GM19463 (cell line): ENCODE results near the gene RNLS.
"Not testable (repeated sequence)": the region's sequence is repeated elsewhere in the genome, so short reads cannot be mapped to it uniquely, and the experiment has no call there.

Source experiments
- ATAC-seq: cut with Tn5 transposase; IDR thresholded peaks from one replicate; pipeline ENCODE4 v1.9.1; 2021; ENCODE audit warnings: mild to moderate bottlenecking, moderate library complexity; ENCODE audit not compliant: unreplicated experiment

Gene RNLS

DNA sequence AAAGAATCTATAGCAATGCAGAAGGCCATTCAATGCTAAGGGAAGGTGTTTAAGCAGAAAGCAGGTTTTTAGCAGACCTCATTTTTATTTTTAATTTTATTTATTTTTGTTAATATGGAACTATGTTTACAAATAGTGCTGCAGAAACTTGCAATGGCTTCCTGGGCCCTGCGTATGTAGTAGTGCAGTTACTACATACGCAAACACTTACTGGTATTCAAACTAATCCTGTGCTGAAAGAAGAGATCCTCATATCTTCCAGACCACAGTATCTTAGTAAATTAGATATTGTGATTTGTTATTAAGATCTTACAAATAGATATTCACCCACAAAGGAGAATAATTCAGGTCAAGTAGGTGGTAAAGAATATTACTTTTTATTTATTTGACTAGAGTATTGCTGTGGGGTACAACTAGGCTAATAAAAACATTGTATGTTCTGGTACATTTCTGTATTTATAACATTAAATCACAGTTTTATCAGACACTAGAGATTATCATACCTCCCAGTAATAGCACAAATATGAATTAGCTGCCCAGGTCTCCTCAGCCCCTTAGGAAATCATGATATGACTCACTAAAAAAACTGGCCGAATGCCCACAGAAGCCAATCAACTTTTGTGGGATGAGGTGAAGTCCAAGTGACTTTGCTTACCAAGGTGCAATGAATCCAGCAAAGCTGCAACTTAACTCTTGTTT is 57.6 kb downstream of the RNLS start:
- ATAC-seq, result no peak

DNA sequence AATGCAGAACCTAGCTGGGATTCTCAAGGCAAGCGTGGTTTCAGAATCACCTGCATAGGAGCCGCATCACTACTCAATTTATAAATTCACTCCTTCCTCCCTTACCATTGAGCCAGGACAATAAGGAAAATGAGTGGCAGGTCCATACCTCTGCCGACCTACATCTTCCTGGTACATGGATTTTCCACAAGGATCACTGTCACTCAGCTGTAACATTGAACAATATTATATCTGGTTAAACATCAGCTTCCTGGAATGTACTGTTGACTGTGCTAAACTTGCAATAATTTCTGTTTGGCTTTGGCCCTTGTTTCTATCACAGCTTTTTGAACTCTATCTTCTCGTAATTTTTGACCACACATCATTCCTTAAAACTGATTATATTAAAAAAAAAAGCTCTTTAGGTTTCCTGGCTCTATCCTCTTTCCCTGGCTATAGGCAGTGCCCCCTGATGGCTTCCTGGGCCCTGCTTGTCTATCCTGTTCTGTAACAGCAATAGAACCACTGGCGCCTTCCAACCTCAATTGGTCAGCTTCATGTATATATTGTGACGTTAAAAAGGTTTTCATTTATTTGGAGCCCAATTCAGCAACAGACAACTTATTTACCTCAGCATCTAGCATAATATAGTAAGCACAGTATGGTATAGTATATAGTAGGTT is 59.2 kb downstream of the RNLS start:
- no peak for ATAC-seq

DNA sequence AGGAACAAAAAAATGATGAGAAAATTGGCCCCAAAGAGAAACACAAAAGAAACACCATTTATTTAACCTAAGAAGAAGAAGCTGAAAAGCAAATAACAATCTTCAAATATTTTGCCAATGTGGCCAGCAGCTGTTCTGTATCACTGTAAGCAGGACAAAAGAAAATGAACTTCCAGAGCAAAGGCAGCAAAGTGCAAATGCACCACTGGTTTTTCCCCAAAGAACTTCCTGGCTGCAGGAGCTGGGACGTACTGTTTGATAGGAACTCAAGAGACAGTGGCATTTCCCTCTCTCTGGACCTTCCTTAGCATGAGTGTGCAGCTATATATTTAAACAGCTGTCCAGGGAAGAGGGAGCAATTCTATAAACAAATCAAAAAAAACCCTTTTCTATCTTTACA is 60.4 kb downstream of the RNLS start:
- ATAC-seq, result no peak

DNA sequence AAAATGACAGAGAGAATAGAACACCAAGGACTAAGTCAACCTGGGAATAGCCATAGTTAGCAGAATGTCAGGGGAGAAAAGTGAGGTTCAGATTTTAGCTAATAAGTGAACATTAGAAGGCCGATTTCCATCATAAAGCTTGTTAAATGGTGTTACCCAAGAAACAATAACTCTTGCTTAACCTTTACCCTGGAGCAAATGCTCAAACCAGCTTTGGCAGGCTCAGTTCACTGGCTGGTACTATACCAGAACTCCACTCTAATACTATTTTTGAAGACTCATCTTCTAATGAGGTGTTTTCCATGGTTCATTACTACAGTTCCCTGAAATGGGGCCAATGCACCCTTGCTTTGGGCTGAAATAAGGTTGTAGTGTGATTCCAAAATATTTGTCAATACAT is 61.3 kb downstream of the RNLS start:
- no peak for ATAC-seq

DNA sequence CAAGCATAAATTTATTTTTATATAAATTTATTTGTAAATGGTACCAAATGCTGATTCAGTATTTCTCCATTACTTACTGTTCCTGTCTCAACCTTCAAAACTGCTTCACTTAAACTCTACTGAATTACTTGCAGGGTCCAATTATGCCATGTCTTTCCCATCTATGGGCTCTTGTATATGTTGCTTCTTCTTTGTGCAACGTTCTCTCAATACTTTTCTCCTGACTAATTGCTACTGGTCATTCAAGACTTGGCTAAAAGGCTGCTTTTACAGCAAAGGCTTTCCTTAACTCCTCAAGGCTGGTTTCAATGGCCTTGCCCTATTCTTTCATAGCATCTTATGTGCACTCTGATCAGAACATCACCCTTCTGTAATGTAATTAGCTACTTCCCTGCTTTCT is 67.9 kb downstream of the RNLS start:
- no peak for ATAC-seq

DNA sequence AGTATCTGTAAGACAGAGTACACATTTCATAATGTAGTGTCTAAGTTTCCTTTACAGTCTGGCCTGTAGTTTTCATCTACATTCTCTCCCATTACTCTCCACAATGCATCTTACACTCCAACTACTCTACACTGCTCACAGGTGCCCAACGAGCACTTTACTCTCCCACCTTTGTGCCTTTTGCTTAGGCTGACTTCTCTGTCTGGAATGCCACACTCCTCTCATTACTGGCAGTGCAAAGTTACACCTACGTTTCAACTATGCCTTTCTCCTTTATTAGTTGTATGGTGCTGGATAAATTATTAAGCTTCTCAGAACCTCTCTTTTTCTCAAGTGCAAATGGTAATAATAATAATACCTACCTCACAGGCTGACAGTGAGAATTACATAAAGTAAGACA is 70.5 kb downstream of the RNLS start:
- no peak for ATAC-seq

DNA sequence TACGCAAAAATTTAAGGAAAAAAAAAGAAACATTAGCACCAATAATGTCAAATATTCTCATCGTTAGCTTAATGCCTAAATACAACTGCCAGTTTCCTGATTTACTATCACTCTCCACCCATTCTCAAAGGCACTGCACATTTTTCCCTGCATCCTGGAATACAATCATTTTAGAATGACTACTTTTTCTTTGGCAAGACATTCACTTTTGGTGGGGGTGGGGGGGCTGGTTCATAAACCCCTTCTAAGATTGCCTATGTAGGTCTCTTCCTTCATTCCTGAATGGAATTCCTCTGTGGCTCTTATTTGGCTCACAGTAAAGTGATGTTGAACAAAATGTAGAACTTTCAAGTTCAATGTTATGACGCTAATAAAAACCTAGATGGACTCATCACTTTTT is 74.3 kb downstream of the RNLS start:
- ATAC-seq, result no peak

DNA sequence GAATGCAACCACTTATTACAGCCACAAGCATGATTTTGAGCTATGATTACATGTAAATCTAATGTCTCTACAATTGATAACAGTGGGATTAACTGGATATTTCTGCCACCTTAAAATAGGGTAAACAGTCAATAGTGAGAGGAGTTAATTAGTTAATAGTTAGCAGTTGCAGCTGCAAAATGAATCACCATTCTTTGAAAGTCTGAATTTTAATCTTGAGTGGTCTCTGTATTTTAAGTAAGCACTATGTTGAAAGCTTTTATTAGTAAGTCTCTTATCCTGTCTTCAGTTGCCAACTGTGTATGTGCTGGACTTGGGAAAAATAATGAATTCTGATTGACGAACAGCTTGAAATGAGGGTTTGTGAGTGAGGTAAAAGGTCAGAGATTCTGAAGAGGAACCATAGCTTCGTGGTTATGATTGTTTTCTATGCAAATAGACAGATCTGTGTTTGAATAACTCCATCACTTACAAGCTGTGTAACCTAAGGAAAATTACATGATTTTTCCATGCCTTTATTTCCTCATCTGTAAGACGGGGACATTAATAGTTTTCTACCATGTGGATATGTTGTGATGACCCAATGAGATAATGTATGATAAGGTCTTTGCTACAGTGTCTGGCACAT is 75.2 kb downstream of the RNLS start:
- no peak for ATAC-seq

DNA sequence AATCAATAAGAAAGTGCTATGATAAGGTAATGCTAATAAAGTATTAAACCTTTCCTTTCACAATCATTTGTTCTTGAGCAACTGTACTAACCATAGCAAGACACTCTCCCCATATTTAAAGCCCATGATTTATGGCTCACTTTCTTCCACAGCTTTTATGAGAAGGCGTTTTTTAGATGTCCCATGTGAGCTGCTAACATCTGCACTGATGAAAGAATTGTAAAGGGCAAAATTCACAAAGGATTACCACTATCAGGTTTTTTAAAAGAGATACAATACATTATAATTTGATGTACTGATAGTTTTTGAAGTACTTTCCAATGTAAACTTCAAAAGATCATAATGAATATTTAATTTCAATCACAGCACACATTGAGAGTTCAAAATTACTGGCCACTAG is 75.7 kb downstream of the RNLS start:
- ATAC-seq, result no peak

DNA sequence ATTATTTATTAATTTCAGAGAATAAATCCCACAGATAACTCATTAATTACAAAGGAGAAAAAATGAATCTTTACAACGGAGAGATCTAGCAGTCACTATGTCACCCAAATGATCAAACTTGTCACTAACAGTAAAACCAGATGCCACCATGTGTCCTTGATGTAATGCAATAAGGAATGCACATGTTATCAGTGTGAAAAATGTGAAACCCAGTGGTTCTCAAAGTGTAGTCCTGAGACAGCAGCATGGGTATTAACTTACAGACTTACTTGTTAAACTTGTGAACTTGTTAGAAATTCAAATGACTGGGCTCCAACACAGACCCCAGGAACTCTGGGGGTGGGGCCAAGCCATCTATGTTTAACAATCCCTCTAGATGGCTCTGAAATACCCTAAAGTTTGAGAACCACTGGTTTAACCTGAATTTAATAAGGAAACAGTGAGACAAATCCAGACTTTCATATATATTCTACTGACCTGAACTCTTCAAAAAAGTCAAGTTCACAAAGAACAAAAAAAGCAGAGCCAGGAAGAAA is 77.4 kb downstream of the RNLS start:
- no peak for ATAC-seq

DNA sequence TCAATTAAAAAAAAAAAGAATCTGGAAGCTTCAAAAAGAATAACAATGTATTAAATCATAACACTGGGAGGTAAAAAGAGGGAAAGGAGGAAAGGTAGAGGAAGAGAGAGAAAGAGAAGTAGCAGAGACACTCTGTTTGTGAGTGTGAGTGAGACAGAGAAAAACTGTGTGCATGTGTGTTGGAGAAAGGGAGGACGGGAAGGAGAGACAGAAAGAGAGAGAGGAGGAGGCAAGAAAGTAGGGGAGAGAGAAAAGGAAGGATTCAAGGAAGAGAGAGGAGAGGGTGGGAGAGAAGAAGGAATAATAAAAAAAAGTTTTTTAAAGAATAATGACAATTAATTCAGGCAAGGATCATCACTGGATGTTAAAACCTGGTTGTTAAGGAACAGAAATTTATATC is 77.9 kb downstream of the RNLS start:
- ATAC-seq, result no peak

DNA sequence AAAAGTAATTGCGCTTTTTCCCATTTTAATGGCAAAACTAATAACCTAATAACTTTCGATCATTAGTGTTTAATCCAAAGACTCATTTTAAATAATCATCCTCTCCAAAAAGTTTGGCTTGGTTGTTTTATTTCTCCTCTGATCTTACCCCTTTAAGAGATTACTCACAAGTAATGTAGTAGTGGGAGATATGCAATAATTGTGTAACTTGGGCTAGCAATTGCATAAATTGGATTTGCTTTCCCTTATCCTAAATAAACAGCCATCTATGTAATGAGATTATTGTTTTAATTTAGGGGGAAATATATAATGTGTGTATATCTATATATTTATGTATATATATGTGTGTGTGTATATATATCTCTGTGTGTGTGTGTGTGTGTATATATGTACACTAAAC is 82.5 kb downstream of the RNLS start:
- no peak for ATAC-seq

DNA sequence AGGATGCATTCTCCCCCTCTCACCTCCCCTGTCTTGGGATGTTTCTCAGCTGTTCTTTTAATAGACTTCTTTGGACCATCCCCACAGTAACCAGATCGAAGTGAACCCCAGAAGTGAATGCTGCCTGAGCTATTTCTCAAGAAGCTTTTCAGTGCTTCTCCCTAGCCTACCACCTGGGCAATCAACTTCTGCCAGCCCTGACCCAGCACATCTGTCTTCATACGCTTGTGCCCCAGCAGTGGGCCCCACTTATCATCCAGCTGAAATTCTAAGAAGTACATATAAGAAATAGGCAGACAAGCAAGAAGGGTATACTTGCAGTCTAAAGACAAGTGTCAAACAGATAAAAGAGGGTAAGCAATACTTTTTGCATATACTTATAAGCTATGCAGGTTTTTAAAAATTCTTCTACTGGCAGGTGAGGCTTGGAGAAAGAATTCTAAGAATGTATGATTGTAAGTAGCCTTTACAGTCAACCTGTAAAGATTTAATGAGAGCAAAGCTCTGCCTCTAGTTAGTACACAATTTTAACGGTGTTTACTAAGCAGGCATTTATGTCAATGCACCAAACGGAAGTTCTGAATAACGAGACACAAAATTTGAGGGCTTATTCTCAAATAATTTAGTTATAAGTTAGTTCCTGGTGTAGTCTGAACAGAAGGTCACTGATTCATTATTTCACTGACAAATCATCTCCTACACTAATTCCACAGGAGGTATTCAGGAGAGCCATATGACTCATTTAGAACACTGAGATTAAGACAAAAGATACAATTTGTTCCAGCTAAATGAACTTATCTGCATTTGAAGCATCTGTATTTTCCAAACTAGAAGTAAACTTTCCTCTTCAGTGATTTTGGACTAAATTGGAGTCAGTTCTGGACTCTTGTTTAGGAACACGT is 83.3 kb downstream of the RNLS start:
- ATAC-seq, result no peak

DNA sequence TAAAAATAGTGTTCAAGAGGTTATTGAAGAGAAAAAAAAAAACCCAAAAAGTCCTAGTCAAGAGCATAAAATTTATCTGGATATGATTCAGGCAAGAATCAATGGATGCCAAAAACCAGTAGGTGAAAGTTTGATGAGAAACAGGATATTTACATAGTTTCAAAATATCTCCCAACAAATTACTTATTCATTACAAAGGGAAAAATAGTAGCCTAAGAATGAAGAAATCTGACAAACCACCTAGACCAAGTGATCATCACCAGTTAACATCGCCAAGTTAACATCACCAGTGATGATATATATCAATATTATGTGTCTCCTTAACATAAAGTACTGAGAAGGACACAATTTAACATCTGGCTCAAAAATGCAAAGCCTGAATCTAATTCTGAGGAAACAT is 85.2 kb downstream of the RNLS start:
- ATAC-seq, result no peak

DNA sequence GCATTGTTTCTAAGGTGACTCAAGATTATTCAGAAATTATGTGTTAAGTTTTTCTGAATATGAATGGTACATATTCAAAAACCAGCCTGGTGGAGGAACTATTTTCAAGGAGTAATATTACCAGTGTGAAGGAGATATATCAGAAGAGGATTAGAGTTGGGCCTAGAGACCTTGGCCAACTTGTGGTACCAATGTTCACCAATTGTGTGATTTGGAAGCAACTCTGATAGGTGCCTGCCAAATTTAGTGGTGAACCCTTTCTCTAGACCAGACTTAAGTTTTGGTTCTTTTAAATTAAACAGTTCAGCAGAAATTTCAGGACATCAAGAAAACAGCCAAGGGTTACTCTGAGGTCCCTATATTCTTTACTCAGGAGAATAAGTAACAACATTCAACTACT is 88.6 kb downstream of the RNLS start:
- no peak for ATAC-seq

DNA sequence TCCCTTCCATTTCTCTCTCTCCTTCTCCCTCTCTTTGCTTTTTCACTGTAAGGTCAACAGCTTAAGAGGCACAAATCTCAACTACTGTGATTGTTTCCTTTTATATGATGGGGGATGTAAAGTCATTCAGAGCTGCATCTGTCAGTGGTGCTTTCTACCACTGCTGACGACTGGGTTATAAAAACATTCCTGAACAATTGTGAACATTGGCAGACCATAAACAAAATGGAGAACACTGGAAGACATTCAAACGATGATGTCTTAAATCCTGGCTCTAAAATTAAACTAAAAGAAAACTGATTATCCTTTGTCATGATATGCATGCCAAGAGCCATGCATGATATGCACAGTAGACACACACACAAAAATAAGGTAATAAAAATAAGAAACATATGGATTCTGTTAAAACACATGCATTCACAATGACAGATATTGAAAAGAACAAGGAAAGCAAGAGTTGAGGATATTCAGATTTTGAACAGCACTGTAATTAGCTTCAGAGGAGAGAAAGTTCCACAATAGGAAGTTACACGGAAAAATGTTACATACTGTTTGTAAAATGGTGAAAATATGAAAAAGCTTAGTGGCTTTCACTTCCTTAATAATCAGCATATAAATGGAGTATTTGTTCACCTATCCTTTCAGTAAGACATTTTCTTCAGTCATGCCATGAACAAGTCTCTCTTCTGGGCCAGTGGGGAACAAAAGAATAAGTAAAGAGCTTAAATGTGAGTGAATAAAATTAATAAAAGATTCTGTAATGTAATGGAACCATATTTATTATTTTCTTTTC is 89.2 kb downstream of the RNLS start:
- no peak for ATAC-seq

DNA sequence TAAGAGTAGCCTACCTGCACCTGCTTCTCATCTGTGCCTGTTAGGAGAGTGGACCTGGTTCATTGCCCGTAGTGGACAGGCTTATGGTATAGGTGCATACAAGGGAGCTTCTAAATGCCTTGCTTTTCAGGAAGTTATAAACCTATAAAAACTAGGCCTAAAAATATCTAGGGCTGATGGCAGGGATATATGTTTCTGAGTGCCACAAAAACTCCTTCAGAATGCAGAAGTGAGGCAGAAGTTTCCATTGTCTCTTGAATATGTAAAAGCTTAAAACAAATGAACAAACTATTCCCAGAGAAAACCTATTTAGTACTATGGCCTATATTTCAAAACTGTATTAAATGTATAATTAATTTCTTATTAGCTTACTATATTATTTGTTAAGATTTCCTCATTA is 91.8 kb downstream of the RNLS start:
- no peak for ATAC-seq

DNA sequence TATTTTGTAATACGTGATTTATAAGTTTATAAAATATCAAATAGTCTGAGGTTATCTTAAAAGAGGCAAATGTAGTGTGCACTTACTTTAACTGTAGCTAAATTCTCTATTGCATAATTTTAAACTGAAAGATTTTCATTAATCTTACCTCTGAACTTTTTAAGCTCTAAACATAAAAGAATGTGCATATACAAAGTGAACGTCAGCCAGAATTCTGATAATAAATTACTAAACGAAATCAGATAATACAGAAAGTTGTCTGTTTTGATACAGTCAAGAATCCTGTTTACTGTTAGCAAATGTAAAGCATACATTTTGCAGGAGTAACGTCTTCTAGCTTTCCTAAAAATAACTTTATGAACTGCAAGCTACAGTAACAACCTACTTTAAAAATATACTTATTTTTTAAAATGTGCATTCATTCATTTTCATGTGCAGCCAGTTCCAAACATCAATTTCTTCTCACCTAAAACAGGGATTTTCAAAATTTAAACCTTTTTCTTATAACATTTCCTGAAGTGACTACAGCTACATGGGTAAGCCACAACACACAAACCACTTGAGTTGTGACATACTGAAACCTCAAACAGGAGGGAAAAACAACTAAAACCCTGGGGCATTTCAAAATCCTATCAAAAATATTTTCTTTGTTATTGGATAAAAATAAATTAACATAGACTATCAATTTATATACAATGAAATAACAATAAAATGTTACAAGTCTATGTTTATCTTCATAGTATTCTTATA is 92.7 kb downstream of the RNLS start:
- no peak for ATAC-seq

DNA sequence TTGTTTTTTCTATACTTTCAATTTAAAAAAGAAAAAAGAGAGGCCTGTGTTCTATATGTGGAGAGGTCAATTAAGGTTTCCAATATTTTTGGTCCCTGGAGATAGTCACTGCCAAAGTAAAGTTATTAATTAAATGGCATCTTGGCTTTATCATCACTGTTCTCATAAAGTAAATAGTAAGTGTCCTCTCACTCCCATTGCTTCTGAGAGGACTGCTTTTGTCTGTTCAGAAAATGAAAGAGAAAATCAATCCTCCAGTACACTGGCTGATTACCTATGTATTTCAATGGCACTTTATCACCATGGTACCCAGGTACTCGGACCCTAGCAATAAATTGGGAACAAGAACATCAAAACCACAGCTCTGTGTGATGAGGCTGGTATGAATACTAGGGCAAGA is 94.0 kb downstream of the RNLS start:
- no peak for ATAC-seq

DNA sequence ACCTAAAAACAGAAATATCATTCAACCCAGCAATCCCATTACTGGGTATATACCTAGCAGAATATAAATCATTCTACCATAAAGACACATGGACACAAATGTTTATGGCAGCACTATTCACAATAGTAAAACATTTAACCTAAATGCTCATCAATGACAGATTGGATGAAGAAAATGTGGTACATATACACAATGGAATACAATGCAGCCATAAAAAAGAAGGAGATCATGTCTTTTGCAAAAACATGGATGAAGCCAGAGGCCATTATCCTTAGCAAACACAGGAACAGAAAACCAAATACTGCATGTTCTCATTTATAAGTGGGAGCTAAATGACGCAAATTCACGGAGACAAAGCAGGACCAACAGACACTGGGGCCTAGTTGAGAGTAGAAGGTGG is 96.3 kb downstream of the RNLS start:
- not testable (repeated sequence) for ATAC-seq
